T-helper 17 cell (primary cell): ENCODE measurements around the gene ST8SIA4. TPM values are rescaled to one million over a fixed set of nuclear protein-coding genes. Genes with fewer than 3 reads are reported as not detected.

Experiments used
- ATAC-seq: fragments of 150-1000 bp; cut with Tn5 transposase; 2 replicates; pipeline ENCODE4 v1.10.0; 2021; ENCODE audit warnings: mild to moderate bottlenecking, moderate library complexity
- DNase-seq, 3 donors: peaks; one replicate each; pipeline versions ENCODE4 v3.0.0 to v3.0.0-alpha.2; 2020 to 2021
- H3K9me3 ChIP-seq: one replicate; pipeline ENCODE4 v1.7.0; 2013; ENCODE audit warnings: low read length, mild to moderate bottlenecking; ENCODE audit not compliant: control insufficient read depth, poor library complexity, severe bottlenecking
- H3K27ac Mint-ChIP-seq: one replicate; pipeline ENCODE4 v1.8.0; 2022; ENCODE audit warnings: mild to moderate bottlenecking, moderate library complexity, mixed read lengths
- H3K27me3 Mint-ChIP-seq: one replicate; pipeline ENCODE4 v1.8.0; 2022; ENCODE audit warnings: mixed read lengths
- H3K36me3 Mint-ChIP-seq: one replicate; pipeline ENCODE4 v1.8.0; 2022; ENCODE audit warnings: low read depth, mixed read lengths
- H3K4me1 Mint-ChIP-seq: one replicate; pipeline ENCODE4 v1.8.0; 2022; ENCODE audit warnings: mild to moderate bottlenecking, mixed read lengths
- H3K4me3 Mint-ChIP-seq: one replicate; pipeline ENCODE4 v1.8.0; 2022; ENCODE audit warnings: mild to moderate bottlenecking, moderate library complexity, mixed read lengths
- total RNA-seq, 4 donors: library from RNA in 2 of 4; stranded (reverse) in 2 of 4; gene quantifications; one replicate each; pipeline ENCODE4 v1.2.3 and lab custom pipeline; 2022 to 2026

Gene ST8SIA4
- total RNA-seq, 2 donors from 2014 or later, result 27.5 to 29.0 TPM

GRCh38 chr5:100898504-100899346, 4.4 kb downstream of the ST8SIA4 start:
- Mint-ChIP-seq H3K4me1 (peaks cover 39% of the 10 kb centered on the region), H3K4me3 (peak overlapping the region; percentile 73), H3K27ac (peak overlapping the region; percentile 99), H3K36me3 (peaks cover 13% of the 10 kb centered on the region), H3K27me3 (no peaks in the 10 kb centered on the region)
- H3K9me3 ChIP-seq, result no peaks in the 10 kb centered on the region
- DNase-seq, result no peak
- no peak for ATAC-seq

DNA sequence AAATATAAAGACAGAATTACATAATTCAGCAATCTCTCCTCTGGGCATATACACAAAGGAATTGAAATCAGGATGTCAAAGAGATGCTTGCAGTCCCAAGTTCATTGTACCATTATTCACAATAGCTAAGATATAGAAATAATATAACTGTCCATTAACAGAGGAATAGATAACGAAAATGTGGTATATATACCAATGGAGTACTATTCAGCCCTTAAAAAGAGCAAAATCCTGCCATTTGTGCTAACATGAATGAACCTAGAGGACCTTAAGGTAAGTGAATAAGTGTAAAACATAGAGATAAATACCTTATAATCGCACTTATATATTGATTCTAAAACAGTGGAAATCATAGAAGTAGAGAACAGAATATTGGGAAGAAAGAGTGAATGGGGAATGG, 7.0 kb downstream of the ST8SIA4 start:
- Mint-ChIP-seq H3K27ac (no peak overlapping the region), H3K4me1 (peaks cover 28% of the 10 kb centered on the region), H3K27me3 (no peaks in the 10 kb centered on the region), H3K36me3 (peaks cover 9% of the 10 kb centered on the region), H3K4me3 (no peak overlapping the region)
- DNase-seq (no peak), ATAC-seq (no peak)
- H3K9me3 ChIP-seq, result no peaks in the 10 kb centered on the region

- ATAC-seq, result no peak
- no peak for DNase-seq
- H3K27me3 Mint-ChIP-seq, result no peaks in the 10 kb centered on the region
- peak overlapping the region; percentile 93 for H3K27ac Mint-ChIP-seq
- H3K4me1 Mint-ChIP-seq, result peaks cover 26% of the 10 kb centered on the region
- H3K4me3 Mint-ChIP-seq, result peak overlapping the region; percentile 75
- no peaks in the 10 kb centered on the region for H3K9me3 ChIP-seq
- peaks cover 7% of the 10 kb centered on the region for H3K36me3 Mint-ChIP-seq
Measured at GRCh38 chr5:100890461-100891008, 12.5 kb downstream of the ST8SIA4 start.

DNA sequence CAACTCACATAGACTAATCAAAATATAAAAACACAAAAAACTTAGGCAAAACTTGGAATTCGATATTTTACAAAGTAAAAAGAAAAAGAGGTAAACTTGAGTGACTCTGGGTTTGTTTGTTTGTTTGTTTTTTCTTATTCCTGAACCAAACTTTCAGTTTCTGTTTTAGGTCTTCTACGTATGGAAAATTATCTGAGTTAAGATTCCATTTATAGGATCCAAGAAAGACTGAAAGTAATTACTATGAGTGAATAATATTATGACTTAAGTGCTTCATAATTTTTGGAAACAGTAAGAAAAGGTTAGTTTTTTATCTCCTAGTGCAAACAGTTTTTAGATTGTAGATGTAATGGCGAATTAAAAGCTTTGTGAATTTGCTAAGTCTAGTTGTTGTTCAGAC, 13.2 kb downstream of the ST8SIA4 start:
- no peaks in the 10 kb centered on the region for H3K9me3 ChIP-seq
- no peak for DNase-seq
- Mint-ChIP-seq H3K27me3 (no peaks in the 10 kb centered on the region), H3K4me1 (peaks cover 28% of the 10 kb centered on the region), H3K27ac (peak overlapping the region; percentile 93), H3K36me3 (peaks cover 7% of the 10 kb centered on the region), H3K4me3 (peak overlapping the region; percentile 75)
- ATAC-seq, result no peak

- Mint-ChIP-seq H3K27me3 (no peaks in the 10 kb centered on the region), H3K4me3 (peak overlapping the region; percentile 74), H3K4me1 (peaks cover 30% of the 10 kb centered on the region), H3K27ac (peak overlapping the region; percentile 93), H3K36me3 (peaks cover 4% of the 10 kb centered on the region)
- DNase-seq, result no peak
- H3K9me3 ChIP-seq, result no peaks in the 10 kb centered on the region
- ATAC-seq, result peak; percentile 93
Measured at GRCh38 chr5:100889165-100889743, 13.8 kb downstream of the ST8SIA4 start.

- Mint-ChIP-seq H3K4me1 (peaks cover 24% of the 10 kb centered on the region), H3K27ac (no peak overlapping the region), H3K36me3 (peaks cover 2% of the 10 kb centered on the region), H3K27me3 (no peaks in the 10 kb centered on the region), H3K4me3 (no peak overlapping the region)
- no peak for DNase-seq
- ATAC-seq, result no peak
- no peaks in the 10 kb centered on the region for H3K9me3 ChIP-seq
Measured at GRCh38 chr5:100877274-100877673, 25.8 kb downstream of the ST8SIA4 start.

DNA sequence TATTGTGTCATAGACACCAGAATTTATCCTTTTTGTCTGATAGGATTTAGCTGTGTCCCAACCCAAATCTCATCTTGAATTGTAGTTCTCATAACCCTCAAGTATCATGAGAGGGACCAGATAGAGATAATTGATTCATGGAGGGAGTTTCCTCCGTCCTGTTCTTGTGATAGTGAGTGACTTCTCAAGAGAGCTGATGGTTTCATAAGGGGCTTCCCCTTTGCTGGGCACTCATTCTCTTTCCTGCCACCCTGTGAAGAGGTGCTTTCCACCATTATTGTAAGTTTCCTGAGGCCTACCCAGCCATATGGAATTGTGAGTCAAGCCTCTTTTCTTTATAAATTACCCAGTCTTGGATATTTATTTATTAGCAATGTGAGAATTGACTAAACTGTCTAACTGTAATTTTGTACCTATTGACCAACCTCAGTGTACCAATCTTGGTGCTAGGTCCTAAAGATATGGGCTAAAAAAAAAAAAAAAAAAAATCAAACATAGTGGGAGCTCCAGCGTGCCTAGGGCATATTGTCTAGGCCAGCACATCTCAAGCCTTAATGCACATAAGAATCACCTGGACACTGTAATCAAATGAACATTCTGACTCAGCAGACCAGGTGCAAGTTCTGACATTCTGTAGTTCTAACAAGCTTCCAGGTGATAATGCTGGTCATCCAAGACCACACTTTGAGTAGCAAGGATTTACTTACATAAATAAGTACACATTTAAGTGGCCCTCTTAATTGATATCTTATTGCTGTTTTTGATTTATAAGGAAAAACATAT, 30.5 kb downstream of the ST8SIA4 start:
- ATAC-seq, result peak; percentile 79
- H3K27ac Mint-ChIP-seq, result peak overlapping the region; percentile 54
- no peak for DNase-seq
- no peak overlapping the region for H3K4me3 Mint-ChIP-seq
- no peaks in the 10 kb centered on the region for H3K27me3 Mint-ChIP-seq
- H3K4me1 Mint-ChIP-seq, result peaks cover 19% of the 10 kb centered on the region
- no peaks in the 10 kb centered on the region for H3K9me3 ChIP-seq
- H3K36me3 Mint-ChIP-seq, result peaks cover 9% of the 10 kb centered on the region

- peaks cover 5% of the 10 kb centered on the region for H3K4me1 Mint-ChIP-seq
- H3K36me3 Mint-ChIP-seq, result peaks cover 10% of the 10 kb centered on the region
- H3K9me3 ChIP-seq, result no peaks in the 10 kb centered on the region
- no peak overlapping the region for H3K27ac Mint-ChIP-seq
- ATAC-seq, result no peak
- no peak for DNase-seq
- no peak overlapping the region for H3K4me3 Mint-ChIP-seq
- H3K27me3 Mint-ChIP-seq, result no peaks in the 10 kb centered on the region
Measured at GRCh38 chr5:100867039-100867562, 36.0 kb downstream of the ST8SIA4 start.

DNA sequence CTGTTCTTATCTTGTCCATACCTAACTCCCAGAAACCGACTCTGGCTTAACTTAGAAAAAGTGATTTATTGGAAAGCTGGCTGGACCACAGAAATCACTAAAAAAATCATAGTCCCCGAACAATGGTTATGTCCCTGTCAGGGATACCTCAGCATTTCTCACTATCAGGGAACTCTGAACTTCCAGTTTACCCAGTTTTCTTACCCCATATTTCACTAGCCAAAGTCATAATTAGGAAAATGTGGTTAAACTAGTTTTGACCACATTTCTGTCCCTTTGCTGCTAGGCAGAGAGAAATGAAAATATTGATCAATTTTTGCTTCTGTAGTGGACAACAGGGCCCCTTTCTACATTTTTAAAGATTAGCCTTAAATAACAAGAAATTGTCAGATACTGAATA, 38.2 kb downstream of the ST8SIA4 start:
- Mint-ChIP-seq H3K4me1 (peaks cover 13% of the 10 kb centered on the region), H3K27ac (peak overlapping the region; percentile 42), H3K27me3 (no peaks in the 10 kb centered on the region), H3K4me3 (no peak overlapping the region), H3K36me3 (peaks cover 8% of the 10 kb centered on the region)
- DNase-seq (no peak), ATAC-seq (no peak)
- no peaks in the 10 kb centered on the region for H3K9me3 ChIP-seq

DNA sequence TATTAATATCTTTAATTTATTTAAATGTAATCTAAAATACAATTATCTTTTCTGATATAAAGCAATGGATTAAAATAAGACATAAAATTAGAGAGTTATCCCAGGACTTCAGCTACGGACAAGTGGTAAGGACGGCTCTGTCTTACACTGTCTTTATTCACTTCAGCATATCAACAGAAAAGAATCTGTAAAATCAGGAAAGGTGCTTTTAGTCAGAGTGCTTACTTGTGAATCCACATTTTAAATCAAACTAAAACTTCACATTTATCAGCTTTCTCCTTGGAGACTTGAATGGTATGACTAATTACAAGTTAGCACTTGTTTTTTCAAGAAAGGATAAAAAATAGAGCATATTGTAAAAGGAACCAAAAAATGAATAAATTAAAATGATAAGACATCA, 39.3 kb downstream of the ST8SIA4 start:
- no peak for ATAC-seq
- Mint-ChIP-seq H3K4me3 (no peak overlapping the region), H3K36me3 (peaks cover 7% of the 10 kb centered on the region), H3K4me1 (peaks cover 13% of the 10 kb centered on the region), H3K27ac (peak overlapping the region; percentile 53), H3K27me3 (no peaks in the 10 kb centered on the region)
- DNase-seq, result no peak
- H3K9me3 ChIP-seq, result no peaks in the 10 kb centered on the region

GRCh38 chr5:100861148-100861547, 41.9 kb downstream of the ST8SIA4 start:
- no peaks in the 10 kb centered on the region for H3K27me3 Mint-ChIP-seq
- H3K9me3 ChIP-seq, result no peaks in the 10 kb centered on the region
- H3K27ac Mint-ChIP-seq, result no peak overlapping the region
- peaks cover 4% of the 10 kb centered on the region for H3K36me3 Mint-ChIP-seq
- peak overlapping the region; percentile 9 for H3K4me3 Mint-ChIP-seq
- no peak for DNase-seq
- no peak for ATAC-seq
- peaks cover 21% of the 10 kb centered on the region for H3K4me1 Mint-ChIP-seq

GRCh38 chr5:100860407-100860806, 42.7 kb downstream of the ST8SIA4 start:
- no peak overlapping the region for H3K27ac Mint-ChIP-seq
- H3K27me3 Mint-ChIP-seq, result no peaks in the 10 kb centered on the region
- H3K4me3 Mint-ChIP-seq, result no peak overlapping the region
- ATAC-seq (no peak), DNase-seq (no peak)
- H3K9me3 ChIP-seq, result no peaks in the 10 kb centered on the region
- peaks cover 21% of the 10 kb centered on the region for H3K4me1 Mint-ChIP-seq
- H3K36me3 Mint-ChIP-seq, result peaks cover 4% of the 10 kb centered on the region
